Activated T-helper 9 cell treated with anti-CD3 and anti-CD28 coated beads, Interleukin-2, amount 50 U/mL, for 16 hours (primary cell): ENCODE results near the gene ZBTB47.

Source experiments
- DNase-seq: peaks from one replicate; pipeline ENCODE4 v3.0.0-alpha.2; 2020; ENCODE audit warnings: low read depth

ZBTB47 gene

DNA sequence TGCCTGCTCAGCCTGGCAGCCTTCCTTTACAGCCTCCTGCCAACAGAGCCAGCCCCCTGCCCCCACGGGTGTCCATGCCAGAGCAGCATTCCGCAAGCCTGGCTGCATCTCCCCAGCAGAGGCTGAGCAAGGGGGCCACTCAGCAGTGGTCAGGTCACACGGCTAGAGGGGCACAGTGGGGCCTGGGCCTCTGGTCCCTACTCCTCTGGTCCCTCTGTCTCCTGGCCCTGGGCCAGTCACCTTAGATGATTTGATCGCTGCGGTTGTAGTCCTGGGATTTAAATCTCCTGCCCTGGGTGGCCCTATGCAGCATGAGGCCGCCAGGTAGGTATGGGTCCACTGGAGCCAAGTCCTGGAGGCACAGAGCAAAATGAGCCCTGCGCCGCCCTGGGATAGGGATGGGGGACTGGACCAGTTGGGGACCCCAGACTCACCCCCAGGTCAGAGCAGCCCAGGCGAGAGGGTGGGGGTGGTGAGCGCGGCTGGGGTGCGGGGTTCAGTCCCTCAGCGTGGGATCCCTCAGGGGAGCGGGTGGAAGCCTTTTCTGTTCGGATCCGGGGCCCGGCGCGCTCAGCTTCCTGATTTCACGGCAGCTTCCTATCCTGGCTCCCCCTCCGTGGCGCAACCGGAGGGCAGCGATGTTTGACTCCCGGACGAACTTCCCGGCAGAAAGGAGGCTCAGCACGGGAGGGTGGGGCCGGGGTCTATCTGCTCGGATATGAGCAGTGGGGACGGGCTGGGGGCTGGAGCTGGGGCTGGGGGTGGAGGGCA lies at the start of gene ZBTB47:
ZBTB47 (plus strand) TSS at position 138 of the 771 bp plus-strand sequence. CDS start 4,659 bp downstream, outside the sequence.
- DNase-seq = no peak

DNA sequence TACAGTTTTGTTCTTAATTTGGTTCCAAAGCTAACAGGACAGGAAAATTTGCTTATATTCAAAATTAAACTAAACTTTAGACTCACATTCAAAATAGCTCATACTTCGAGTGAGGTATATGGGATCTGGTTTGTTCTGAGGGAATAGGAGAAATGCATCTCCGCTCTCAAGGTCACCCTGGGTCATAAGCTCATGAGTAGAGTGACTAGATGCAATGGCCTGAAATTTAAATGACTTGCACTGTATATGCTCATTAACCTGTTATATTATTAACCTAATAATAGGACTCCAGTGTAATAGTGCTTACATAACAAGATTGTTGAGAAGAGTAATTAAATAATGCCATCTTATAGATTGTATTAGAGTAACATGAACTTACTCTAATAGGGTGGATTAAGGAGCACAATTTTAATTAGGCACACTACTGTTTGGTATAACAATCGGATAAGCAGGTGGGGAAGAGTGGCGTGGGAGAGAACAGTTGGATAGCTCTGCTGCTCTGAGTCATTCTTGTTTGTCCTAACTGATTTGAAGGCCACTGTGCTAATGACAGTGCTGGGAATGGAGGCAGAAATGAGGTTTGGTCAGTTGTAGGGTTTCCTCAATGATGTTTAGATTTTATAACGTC lies 47.8 kb upstream of the ZBTB47 start:
- DNase-seq = no peak

DNA sequence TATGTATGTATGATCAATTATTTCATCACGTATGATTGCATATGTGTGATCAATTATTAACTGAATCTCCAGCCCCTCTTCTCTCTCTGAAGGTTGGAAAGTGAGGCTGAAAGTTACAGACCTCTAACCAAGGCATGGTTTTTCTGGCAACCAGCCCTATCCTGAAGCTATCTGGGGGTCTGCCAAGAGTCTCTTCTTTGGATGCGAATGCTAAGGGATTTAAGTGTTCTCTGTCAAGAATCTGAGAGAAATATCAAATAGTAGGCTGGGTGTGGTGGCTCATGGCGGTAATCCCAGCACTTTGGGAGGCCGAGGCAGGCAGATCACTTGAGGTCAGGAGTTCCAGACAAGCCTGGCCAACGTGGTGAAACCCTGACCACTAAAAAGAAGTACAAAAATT lies 44.9 kb upstream of the ZBTB47 start:
- DNase-seq = no peak

DNA sequence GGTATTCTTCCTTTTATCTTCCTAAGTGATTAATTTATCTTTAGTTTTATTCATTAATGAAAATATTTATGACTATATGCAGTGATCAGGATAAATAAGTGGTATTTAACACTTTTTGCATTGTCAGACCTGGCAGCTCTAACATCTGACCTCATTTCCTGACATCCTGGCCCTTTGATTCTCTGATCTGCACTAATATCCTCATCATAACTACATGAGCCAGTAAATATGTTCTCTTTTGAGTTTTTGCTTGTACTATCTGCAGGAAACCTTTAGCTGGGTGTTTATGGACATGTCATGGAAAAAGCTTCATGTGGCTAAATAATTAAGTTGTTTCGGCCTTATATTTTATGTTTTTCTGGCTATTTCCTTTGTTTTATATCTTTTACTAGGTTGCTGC lies 42.5 kb upstream of the ZBTB47 start:
- DNase-seq = no peak

DNA sequence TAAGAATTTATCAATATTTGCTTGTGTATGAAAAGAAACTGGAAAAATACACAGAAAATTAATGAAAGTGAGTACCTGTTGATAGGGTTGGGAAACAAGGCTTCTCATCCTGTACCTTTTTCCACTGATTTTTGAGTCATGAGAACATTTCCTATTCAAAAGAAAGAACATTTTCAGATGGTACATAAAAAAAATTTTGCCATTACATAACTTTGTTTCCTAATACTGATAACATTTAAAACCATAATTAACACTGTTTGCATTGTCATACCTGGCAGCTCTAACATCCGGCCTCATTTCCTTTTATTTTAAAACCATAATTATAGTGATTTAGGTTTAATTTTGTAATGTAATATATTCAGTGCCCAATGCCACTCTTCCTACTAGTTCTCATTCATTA lies 41.3 kb upstream of the ZBTB47 start:
- no peak for DNase-seq

DNA sequence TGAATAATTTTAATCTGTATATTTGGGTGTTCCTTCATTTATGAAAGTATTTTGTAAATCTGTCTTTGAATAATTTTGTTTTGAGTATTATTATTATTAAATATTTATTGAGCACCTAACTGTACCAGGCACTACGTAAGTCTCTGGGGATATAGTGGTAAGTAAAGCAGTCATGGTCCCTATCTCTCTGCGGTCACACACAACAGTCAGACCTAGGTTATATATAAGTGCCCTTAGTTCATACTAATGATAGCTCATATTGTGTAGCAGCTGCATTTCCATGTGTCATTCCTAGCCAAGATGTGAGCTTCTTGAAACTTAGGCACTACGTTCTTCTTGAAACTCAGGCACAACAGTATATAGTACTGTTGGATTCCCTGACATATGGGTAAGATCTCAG lies 40.6 kb upstream of the ZBTB47 start:
- DNase-seq = no peak

DNA sequence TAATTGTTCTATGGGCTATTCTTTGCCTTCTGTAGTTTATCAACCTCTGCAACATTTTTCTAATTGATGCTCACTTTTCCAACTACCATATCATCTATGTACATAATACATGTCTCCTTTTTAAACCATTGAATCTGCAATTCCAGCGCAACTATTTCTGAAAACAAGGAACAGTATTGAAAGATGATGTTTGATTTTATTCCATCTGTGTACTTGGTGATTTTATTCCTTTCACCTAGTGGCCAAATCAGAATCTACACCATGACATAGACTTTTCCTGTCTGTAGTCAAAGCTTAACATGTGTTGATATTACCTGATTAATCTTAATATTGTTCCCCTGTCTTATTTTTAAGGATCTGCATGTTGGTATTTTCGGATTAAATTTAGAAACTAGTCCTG lies 40.0 kb upstream of the ZBTB47 start:
- DNase-seq = no peak

DNA sequence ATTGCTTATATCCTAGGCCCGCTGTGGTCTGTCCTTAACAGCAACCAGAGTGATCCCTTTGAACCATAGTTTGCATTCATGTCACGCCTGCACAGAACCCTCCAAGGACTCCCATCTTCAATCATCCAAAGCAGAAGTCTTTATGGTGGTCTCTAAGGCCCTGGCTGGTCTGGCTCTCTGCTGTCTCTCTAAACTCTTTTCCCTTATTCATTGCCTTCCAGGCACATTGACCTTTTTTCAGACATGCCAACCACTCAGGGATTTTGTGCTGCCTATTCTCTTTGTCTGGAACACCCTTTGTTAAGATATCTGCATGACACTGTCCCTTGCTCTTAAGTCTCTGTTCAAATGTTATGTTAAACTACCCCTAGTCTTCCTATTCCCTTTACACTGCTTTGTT lies 21.9 kb upstream of the ZBTB47 start:
- no peak for DNase-seq

DNA sequence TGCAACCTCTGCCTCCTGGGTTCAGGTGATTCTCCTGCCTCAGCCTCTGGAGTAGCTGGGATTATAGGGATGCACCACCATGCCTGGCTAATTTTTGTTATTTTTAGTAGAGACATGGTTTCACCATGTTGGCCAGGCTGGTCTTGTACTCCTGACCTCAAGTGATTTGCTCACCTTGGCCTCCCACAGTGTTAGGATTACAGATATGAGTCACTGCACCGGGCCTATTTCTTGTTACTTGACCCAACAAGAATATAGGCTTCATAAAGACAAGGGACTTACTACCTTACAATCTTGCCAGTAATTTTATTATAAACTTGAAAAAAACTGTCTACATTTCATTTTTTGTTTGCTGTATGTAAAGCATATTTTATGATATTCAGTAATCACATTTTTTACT lies 21.4 kb upstream of the ZBTB47 start:
- DNase-seq = no peak

DNA sequence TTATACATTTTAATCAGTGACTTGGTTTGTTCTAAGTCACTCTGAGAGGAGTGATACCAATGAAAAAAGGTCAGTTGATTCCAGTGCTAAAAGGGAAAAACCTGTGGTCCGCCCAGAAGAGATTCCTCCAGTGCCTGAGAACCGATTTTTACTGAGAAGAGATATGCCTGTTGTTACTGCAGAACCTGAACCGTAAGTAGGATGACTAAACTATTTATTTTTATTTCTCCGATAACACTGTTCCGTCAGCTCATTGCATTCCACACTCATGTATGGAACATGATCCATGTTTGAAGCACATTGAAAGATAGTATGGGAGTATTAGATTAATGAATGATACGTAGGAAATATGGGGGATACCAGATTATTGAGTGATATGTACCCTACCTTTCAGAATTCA lies 20.0 kb upstream of the ZBTB47 start:
- no peak for DNase-seq

DNA sequence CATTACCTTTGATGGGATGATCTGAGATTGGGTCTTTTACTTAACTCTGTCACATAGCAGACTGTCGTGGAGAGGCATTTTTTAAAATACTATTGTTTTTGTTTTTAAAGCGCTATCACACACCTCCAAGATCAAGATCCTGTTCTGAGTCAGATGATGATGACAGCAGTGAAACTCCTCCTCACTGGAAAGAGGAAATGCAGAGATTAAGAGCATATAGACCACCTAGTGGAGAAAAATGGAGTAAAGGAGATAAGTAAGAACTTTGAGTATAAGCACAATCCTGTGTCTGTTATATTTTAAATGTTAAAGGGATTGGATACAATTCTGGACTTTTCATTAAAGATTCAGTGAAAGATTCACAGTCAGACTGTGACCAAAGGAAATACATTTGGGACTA lies 18.4 kb upstream of the ZBTB47 start:
- no peak for DNase-seq

DNA sequence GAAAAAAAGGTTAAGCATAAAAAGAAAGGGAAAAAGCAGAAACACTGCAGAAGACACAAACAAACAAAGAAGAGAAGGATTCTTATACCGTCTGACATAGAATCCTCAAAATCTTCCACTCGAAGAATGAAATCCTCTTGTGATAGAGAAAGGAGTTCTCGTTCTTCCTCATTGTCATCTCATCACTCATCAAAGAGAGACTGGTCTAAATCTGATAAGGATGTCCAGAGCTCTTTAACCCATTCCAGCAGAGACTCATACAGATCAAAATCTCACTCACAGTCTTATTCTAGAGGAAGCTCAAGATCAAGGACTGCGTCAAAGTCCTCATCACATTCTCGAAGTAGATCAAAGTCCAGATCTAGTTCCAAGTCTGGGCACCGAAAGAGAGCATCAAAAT lies 16.5 kb upstream of the ZBTB47 start:
- no peak for DNase-seq

DNA sequence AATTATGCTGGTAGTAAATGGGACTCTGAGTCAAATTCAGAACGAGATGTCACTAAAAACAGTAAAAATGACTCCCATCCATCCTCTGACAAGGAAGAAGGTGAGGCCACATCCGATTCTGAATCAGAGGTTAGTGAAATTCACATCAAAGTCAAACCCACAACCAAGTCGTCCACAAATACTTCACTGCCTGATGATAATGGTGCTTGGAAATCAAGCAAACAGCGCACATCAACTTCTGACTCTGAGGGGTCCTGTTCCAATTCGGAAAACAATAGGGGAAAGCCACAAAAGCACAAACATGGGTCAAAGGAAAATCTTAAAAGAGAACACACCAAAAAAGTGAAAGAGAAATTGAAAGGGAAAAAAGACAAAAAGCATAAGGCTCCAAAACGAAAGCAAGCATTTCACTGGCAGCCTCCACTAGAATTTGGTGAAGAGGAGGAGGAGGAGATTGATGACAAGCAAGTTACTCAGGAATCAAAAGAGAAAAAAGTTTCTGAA lies 15.1 kb upstream of the ZBTB47 start:
- DNase-seq = no peak

DNA sequence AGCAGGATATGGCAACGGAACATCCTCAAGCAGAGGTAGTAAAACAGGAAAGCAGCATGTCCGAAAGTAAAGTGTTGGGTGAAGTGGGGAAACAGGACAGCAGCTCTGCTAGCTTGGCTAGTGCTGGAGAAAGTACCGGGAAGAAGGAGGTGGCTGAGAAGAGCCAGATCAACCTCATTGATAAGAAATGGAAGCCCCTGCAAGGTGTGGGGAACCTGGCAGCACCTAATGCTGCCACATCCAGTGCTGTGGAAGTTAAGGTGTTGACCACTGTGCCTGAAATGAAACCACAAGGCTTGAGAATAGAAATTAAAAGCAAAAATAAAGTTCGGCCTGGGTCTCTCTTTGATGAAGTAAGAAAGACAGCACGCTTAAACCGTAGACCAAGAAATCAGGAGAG lies 14.3 kb upstream of the ZBTB47 start:
- DNase-seq = no peak

DNA sequence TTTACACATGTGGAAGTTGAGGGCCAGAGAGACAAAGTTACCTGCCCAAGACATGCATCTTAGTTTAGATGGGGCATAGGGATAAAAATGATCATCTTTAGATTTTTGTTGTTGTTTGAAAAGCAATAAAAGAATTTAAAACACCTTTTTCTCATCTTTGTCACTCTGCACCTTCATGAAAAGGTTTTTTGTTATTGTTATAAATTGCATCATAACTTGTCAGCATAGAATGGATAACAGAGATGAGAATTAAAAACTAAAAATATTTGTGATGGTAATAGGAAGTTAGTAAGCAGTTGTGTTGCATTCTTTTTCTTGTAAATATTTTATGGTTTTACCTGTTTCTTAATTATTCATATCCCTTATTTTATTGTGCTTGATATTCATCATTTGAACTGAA lies 13.4 kb upstream of the ZBTB47 start:
- no peak for DNase-seq

DNA sequence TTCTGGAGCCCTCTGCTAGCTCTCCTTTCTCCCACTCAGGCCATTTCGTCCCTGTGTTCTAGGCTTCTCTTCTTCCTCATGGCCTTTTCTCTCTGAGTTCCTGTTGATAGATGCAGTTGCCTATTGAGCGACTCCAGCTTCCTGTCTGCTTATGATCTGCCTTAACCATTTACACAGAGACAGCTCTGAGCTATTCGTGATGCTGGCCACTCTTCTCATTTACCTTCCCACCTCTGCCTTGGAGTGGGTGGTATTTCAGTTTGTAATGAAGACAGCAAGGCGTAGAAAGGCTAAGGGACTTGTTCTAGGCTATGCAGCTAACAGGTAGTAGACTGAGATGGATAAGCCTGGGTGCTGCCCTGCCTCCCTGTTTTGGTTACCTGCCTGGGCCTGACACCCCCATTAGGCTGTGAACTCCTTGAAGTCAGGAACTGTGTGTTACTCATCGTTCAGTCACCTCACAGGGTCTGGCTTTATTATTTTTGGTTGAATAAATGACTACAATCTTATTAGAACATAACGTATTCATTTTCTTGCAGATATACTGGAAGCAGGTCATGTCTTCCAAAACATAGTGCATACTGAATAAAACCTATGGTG lies 12.6 kb upstream of the ZBTB47 start:
- DNase-seq = no peak

DNA sequence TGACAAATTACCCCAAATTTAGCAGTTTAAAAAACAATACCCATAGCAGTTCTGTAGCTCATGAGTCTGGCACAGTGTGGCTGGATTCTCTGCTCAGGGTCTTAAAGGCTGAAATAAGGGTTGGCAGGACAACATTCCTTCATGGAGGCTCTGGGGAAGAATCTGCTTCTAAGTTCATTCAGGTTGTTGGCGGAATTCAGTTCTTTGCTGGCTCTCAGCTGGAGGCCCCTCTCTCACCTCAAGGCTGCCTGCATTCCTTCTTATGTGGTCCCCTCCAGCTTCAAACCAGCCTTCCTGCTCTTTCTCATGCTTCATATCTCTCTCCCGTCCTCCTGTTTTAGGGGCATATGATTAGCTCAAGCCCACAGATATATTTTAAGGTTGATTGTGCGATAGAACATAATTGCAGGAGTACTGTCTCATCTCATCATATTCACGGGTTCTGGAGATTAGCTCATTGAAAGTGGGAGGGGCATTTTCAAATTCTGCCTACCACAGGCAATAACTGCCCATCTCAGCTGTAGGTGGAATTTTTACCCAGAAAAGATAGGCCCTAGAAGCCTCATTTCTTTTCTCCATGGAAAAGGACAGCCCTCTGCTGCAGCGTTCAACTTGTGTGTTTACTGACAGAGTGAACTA lies 5.6 kb upstream of the ZBTB47 start:
- DNase-seq = no peak

DNA sequence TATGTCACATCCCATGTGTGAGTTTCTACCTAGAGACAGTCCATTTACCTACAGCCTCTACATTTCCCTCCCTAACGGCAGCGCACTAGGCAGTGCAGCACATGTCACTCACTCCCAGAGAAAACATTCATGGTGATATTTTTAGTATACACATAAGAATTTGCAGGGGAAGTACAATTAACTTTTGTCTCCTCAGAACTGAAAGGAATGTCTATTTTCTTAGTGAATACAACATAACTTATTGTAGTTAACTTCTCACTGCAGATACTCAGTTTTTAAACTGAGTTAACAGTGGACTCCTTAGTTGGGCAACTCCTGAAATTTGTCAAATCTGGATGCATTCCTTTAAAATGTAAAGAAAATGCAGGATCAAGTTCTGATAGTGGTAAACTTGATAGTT lies 4.5 kb upstream of the ZBTB47 start:
- DNase-seq = no peak

DNA sequence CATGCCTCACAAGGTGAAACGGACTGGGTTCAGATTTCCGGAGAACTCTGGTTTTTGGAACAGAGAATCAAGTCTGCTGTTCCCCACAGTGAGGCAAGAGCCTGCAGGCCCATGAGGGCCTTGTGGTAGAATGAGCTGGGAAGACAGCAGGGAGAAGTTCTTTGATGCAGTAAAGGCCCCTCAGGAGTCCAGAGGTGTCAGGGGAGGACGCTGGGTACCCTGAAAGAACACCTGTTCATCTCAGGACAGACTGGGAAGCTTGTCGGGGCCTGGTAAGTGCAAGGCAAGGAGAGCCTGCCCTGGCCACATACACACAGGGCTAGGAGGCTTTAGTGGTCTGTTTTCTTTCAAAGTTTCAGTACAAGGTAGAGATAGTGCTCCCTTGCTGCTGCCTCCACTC lies 3.7 kb upstream of the ZBTB47 start:
- no peak for DNase-seq

DNA sequence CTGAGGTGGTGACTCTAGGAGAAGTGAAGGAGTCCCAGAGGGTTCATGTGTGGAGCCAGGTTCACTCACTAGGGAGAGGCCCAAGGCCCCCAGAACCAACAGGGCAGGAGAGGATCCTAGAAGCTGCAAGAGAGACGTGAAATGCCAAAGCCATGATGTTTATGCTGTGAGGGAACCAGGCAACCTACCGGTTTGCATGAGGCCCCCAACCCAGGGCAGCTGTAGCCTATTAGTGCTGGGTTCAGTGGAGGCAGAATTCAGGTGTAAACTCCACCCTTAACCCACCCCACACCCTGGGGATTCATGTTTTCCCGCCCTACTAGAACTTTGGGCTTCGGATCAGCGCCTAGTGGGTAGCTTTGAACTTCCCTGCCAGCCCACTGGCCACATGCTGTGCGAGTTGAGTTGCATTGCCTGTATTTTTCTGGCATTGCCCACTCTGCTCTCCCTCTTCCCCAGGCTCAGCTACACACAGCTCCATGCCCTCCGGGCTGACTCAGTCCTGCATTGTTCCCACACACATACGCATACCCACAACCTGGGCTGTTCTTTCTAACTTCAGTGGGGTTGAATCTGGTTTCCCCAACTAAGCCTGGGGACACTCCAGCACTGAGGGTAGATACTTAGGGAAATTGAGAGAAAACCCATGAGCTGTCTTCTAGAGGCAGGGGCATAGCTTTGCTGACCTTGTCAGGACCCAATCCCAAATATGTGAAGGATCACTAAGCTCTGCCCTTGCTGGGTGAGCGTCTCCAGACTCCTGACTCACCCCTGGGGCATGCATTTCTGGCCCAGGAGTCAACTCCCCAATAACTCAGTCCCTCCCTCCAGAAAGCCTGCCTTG lies 2.0 kb upstream of the ZBTB47 start:
- no peak for DNase-seq

DNA sequence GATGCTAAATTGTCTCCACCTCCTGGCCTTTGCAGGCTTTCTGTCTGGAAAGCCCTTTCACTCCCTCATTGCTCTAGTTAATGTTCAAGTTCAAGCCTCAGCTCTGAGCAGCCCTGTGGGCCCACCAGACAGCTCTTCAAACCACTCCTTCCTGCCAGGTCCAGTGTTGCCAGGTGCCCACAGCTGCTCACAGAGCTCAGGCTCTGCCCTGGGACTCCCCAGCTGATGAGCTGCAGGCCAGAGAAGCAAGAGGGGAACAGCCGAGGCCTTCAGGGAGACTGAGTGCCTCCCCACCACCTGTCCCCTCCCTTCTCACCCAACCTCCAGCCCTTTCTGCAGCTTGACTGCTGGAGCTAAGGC lies 1.3 kb upstream of the ZBTB47 start:
- no peak for DNase-seq
